CD4-positive, alpha-beta T cell treated with Interleukin-1 beta for 1 hour (primary cell): ENCODE measurements around the gene RTF2.
A peak's percentile ranks its signal among the peaks of the same experiment; 100 is the strongest.
"Not testable (repeated sequence)": the region's sequence is repeated elsewhere in the genome, so short reads cannot be mapped to it uniquely, and the experiment has no call there.

Source experiments
- DNase-seq, 2 donors: peaks; one replicate each; pipeline ENCODE4 v3.0.0-alpha.2; 2020 to 2022

The RTF2 gene

DNA sequence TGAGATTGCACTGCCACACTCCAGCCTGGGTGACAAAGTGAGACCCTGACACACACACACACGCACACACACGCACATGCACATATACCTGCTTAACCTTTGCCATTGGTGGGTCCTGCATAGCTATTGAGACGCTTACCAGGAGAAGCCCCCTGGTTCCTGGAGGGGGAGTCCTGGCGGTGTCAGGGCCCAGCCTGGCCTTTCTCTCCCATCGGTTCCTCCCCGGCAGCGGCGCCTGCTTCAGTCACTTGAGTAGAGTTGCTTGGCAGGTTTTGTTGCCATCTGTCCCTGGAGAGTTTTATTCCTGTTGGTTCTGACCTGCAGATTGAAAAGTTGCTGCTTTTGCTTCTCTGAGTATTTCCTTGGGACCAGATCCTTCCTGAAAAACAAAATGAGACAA lies 35.5 kb downstream of the RTF2 start:
- no peak for DNase-seq

DNA sequence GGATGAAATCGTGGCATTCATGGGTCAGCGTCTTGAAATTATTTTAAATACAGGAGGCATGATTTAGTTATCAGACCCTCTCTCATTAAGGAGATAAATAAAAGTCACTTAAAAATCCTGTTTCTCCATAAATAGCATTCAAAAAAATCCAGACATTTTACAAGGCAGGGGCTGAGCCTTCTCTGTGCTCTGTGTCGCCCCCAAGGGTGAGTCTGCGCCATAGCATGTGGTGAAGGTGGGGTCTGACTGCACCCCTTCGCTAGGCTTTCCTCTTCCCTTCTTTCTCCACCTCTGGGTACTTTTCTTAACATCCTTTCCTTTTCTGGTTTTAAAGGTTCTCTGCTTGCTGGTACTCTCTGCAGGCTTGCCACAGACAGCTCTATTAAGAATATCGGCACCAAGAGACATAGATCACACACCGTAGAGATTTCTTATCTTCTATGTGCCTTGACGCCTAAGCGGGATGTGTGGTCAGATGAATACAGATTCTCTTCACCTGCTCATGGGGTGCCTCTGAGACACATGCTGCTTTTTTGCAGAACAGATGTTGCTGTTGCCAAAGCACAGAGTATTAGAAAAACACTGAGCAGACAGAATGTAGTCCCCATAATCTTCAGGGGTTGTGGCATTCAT lies 36.1 kb downstream of the RTF2 start:
- DNase-seq: peak; percentile 9 to 14

DNA sequence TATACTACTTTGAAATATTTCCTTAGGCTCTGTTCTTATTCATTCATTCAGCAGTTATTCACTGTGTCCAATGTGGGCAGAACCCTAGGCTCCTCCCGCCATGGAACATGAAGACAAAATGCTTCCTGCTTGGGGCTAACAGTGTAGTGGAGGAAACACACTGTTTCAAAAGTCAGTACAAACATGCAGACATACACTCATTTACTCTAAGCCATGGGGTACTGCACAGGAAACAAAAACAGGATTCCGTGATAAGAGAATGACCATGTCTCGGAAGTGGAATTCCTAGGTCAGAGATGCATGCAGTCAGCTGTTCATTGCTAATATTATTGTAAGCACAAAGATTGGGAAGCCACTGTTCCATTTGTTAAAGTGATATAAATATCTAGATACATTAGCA lies 37.7 kb downstream of the RTF2 start:
- no peak for DNase-seq

DNA sequence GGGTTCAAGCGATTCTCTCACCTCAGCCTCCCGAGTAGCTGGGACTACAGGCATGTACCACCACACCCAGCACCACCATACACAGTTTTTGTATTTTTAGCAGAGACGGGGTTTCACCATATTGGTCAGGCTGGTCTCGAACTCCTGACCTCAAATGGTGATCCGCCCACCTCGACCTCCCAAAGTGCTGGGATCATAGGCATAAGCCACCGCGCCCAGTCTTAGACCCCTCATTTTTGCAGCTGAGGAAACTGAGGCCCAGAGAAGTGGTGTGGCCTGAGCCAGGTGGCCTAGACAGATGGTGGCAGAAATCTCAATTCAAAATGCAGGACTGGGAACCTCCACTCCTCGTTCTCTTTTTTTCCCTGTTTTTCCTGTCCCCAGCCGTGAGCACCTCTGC lies 43.5 kb downstream of the RTF2 start:
- DNase-seq: no peak

DNA sequence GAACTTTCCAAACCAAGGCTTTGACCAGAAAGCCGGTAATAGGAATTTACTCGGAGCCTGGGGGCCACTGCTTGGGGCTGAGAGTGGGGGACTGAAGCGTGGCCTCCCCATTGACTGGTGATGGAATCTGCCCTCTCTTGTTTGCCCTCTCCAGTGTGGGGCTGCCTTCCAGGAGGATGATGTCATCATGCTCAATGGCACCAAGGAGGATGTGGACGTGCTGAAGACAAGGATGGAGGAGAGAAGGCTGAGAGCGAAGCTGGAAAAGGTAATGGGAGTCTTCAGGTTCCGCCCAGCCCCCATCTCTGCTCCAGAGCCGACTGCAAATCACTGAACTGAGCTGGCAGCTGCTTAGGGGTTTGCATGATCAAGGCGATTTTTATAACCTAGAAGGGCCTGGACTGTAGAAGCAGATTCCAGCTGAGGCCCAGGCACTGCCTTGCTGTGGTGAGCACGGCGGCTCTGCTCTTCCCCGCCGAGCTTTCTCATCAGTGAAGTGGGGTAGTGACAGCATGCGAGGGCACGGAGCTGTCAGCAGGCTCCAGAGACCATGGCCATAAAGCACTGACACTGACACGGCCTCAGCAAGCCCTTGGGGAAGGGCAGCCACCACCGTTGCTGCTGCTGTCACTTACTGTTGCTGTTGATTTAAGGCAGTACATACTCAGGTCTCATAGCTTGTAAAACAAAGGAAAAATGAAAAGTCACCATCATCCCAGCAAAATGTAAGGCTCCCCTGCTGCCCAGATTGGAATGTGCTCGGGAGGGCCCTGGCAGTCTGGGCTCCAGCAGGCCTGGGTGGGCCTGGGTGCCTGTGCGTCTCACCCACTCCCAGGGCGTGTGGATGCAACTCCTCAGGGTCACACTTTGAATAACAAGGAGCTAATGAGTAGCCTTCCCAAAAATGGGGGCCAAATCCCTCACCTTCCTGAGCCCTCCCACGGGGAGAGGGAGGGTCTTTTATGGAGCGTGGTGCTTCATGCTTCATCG lies 45.0 kb downstream of the RTF2 start:
- no peak for DNase-seq

DNA sequence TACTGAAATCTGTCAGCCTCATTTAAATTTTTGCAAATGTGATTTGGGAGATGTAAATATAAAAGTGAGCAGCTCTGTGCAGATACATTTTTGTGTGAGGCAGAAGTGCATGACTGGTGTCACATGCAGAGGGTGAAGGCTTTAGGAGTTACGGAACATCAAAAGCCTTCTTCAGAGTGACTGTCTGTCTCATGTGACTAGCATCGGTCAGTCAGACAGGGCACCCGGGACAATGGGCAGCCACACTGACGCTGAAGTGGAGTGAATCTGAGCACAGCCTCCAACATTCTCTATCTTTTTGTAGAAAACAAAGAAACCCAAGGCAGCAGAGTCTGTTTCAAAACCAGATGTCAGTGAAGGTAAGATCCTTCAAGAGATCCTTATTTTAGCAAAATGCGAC lies 48.2 kb downstream of the RTF2 start:
- no peak for DNase-seq

DNA sequence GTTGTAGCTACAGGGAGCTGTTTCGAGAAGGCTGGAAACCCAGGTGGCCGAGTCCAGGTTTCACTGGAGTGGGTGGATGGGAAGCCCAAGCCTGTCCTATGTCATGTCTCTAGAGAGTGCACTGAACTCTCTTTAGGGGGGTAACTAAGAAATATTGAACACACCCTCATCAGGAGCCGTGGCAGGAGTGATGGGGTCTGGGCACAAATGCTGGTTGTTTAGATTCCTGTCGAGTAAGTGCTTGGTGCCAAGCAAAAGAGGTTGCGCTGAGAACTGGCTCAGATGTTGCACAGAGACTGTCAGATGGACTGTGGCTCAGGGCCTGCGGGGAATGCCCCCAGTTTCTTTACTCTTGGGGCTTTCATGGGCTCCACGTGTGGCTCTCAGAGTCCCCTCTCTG lies 48.8 kb downstream of the RTF2 start:
- DNase-seq: no peak

DNA sequence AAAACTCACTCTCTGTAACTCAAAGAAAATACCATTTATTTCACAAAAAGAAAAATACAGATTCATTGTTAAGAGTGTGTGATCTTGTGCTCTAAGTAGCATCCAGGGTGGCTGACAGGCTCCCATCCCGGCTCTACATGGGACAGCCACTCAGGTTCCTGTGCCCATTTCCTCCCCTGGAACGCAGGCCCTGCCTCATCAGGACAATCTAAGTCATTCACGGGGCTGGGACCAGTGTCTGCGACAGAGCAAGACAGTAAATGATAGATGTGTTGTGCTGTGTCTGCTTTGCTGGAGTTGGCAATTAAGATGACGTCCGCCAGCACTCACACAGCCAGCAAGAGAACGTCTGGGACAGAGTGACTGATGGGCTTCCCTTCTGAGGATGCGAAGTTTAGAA lies 49.2 kb downstream of the RTF2 start:
- no peak for DNase-seq

DNA sequence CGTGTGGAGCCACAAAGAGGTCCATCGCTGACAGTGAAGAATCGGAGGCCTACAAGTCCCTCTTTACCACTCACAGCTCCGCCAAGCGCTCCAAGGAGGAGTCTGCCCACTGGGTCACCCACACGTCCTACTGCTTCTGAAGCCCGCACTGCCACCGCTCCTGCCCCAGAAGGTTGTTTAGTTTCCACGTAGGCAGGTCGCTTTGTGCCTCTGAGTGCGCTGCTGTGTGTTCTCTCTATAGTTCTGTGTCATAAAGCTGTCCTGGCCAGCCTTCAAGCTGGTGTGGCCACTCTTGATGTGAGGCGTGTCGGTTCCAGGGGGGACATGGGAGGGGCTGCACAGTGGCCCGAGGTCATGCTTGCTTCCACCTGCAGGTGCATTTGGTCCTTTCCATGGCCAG lies 49.7 kb downstream of the RTF2 start:
- no peak for DNase-seq

DNA sequence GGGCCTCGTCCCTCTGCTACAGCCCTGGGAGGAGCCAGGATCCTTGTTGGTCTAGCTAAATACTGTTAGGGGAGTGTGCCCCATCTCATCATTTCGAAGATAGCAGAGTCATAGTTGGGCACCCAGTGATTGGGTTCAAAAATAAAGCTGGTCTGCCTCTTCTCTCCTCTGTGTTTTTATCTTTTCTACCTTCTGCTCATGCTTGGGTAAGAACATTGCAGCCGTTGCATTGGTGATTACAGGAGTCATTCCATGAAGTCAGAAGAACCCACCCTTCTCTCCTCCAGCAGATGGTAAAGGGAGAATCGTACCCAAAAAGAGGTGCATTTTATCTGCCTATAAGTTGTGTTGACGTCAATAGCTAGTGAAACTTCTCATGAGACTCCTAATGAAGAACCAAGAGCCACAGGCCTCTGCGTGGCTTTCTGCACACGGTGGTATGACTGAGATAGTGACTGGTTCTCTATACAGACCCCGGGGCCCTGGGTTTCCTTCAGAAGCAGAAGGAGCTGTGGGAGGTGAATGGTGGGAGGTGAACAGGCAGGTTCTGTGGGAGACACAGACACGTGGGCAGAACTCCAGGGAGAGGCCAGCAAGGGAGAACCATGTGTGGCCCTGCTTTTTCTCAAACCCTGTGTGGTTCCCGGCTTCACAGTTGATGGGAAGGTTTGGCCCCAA lies 50.4 kb downstream of the RTF2 start:
- DNase-seq: no peak

DNA sequence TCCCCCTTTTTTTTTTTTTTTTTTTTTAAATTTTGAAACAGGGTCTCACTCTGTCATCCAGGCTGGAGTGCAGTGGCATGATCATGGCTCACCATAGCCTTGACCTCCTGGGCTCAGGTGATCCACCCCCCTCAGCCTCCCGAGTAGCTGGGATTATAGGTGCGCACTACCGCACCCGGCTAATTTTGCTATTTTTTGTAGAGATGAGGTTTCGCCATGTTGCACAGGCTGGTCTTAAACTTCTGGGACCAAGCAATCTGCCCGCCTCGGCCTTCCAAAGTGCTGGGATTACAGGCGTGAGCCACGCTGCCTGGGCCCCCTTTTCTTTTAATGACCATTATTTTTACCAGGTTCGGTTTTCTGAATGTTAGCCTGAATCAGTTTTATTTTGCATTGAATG lies 51.1 kb downstream of the RTF2 start:
- no peak for DNase-seq

DNA sequence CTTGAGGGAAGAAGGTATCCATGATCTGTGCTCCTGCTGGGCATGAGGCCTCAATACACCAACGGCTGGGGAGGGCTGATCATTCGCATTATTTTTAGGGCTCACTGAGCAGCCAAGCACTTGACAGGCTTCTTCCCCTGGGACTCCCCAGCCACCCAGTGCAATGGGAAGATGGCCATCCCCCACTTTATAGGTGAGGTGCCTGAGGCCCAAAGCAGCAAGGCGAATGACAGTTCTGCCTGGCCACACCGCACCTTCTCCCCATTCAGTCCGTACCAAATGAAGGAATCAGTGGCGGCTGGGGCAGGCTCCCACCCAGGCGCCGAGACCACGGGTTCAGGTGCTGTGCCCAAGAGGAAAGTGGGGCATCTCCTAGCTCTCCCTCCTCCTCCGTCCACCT lies 51.8 kb downstream of the RTF2 start:
- DNase-seq: no peak

DNA sequence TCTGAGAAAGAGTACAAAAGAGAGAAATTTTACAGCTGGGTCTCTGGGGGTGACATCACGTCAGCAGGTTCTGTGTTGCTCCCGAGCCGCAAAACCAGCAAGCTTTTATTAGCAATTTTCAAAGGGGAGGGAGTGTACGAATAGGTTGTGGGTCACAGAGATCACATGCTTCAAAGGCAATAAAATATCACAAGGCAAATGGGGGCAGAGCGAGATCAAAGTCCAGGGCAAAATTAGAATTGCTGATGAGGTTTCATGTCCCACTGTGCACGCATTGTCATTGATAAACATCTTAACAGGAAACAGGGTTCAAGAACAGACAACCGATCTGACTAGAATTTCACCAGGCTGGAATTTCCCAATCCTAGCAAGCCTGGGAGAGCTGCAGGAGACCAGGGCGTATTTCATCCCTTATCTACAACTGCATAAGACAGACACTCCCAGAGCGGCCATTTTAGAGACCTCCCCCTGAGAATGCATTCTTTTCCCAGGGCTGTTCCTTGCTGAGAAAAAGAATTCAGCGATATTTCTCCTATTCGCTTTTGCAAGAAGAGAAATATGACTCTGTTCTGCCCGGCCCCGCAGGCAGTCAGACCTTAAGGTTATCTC lies 52.4 kb downstream of the RTF2 start:
- DNase-seq: not testable (repeated sequence)

DNA sequence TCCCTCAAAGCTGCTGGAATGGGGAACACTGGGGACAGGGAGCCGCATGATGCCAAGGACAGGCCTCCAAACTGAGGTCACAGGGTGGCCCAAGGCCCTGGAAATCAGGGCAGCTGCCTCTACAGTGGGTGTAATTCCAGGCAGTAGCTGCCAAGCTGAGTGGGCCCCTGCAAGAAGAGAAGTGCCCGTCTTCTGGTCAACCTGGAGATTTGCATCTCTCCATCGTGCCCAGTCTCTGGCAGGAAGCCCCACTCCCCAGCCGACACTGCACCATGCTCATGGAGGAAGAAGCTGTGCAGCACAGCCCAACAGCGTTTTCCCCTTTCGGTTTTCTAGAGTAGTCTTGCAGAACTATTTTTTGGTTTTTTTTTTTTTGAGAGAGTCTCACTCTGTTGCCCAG lies 53.9 kb downstream of the RTF2 start:
- no peak for DNase-seq

DNA sequence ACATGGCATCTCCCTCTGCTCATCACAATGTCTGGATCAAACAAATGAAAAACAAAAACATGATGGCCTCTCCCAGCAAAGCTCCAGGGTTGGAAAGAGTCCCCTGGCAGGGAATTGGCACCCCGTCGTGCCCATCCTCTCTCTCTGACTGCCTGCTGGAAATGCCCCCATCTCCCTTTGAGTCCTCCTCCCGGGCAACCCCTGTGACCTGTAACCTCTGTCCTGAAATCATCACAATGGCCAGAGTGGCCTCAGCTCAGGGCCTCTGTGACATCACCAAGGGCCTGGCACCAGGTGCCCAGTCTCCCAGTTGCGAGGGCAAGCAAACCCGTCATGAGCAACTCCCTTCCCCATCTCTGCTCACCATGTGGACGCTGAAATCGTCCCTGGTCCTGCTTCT lies 56.0 kb downstream of the RTF2 start, which contains the start of gene FAM209A:
TSS of gene FAM209A (plus strand) at position 301 of the 400 bp plus-strand sequence. CDS start at position 366, 65 bp downstream.
- DNase-seq: not testable (repeated sequence)

DNA sequence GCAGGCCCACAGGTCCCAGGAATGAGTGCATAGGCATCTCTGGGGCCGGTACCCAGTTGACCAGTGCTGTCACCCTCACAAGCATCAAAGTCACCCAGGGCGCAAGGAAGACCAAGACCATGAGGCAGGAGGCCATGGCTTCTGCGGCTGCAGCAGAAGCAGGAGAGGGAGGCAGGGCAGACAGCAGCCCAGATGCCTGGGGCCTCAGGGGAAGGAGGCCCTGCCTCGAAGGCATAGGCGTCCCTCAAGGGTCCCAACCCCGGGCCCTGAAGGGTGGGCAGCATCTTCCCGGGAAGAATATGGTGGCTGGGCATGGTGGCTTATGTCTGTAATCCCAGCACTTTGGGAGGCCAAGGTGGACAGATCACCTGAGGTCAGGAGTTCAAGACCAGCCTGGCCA lies 59.1 kb downstream of the RTF2 start:
- no peak for DNase-seq

DNA sequence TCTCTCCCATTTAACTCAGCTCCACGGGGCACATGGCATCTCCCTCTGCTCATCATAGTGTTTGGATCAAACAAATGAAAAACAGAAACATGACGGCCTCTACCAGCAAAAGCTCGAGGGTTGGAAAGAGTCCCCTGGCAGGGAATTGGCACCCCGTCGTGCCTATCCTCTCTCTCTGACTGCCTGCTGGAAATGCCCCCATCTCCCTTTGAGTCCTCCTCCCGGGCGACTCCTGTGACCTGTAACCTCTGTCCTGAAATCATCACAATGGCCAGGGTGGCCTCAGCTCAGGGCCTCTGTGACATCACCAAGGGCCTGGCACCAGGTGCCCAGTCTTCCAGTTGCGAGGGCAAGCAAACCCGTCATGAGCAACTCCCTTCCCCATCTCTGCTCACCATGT lies 64.5 kb downstream of the RTF2 start, which contains the start of gene FAM209B:
TSS of gene FAM209B (plus strand) at position 301 of the 400 bp plus-strand sequence. CDS start at position 397, 96 bp downstream.
- DNase-seq: not testable (repeated sequence)

DNA sequence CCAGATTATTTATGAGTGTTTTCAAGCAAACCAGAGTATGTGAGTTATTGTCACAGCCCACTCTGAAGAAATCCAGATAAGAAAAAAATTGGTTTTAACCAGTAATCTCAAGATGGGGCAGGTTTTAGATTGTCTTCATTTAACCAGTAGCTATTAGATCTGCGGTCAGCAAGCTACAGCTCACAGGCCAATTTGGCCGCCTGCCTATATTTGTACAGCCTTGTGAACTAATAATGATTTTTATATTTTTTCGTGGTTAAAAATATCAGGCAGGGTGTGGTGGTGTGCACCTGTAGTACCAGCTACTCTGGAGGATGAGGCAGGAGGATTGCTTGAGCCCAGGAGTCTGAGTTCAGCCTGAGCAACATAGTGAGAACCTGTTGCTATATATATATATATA lies 69.6 kb downstream of the RTF2 start:
- DNase-seq: no peak

DNA sequence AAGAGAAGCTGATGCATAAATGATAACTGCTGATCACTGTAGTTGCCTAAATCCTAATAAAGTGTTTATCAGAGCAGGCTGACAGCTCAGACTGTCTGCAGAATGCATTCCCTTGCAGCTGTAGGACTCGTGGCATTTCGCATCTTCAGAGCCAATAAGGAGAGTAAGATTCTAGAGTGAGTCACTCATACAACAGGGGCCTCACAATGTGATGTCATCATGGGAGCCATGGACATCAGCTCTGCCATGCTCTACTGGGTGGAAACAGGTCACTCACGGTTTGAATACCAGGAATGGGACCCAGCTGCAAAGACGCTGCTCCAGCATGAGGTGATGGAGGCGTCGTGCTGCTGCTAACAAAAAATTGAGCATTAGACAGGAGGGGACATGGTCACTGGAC lies 72.0 kb downstream of the RTF2 start:
- no peak for DNase-seq

DNA sequence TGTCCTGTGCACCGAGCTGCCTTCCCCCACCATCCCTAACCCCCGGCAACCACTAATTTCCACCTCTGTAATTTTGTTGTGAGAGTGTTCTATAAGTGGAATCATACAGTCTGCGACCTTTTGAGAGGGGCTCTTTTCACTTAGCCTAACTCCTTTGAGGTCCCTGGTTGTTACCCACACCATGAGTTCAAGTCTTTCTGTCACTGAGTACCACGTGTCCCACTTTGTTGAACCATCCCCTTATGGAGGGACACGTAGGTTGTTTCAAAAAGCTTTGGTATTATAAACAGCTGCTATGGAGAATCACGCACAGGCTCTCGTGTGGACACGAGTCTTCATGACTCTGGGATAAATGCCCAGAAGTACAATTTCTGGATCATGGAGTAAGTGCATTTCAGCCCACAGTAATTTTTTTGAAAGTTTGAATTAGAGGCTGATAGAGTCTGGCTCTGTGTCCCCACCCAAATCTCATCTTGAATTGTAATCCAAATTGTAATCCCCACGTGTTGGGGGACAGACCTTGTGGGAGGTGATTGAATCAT lies 74.1 kb downstream of the RTF2 start:
- no peak for DNase-seq

DNA sequence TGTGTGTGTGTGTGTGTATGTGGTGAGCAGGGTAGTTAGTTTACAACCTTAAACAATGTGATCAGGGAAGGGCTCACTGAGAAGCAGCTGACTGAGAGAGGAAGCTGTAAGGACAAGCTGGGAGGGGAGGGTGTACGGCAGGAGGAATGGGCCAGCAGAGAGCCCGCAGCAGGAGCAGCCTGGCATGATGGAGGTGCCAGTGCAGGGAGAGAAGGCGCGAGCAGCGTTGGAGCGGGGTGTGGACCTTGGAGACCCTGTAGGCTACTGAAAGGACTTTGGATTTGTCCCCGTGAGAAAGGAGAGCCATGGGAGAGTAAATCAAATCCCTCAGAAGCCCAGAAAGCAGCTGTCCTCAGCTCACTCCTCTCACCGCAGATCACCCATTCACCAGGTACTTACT lies 83.1 kb downstream of the RTF2 start:
- DNase-seq: no peak

DNA sequence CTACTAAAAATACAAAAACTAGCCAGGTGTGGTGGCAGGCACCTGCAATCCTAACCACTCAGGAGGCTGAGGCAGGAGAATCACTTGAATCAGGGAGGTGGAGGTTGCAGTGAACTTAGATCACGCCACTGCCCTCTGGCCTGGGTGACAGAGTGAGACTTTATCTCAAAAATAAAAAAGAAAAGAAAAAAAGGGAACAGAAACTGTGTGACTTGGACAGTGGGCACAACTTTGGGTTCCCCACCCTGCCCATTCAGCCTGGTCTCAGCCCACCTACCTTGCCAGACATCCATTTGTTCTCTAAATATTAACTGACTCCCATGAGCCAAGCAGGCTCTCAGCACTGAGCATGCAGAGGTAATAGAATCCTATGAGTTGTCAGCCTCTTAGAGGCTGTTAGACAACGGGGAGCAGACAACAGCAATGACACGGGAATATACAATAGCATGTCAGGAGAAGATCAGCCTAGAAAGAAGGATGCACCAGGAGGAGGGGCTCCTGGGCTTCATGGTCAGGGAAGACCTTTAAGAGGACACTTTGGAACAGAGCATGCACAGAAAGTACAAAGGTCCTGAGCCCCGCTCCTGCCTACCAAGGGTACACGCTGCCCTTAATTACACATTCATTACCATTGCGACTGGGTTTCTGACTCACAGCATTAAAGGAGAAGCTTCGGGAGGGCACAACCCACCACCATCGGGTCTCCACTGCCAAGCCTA lies 84.6 kb downstream of the RTF2 start:
- no peak for DNase-seq
